Astrocyte (in vitro differentiated cells and primary cell): ENCODE data around the gene NXPH3. TPM values are rescaled to one million over a fixed set of nuclear protein-coding genes. Genes with fewer than 3 reads are reported as not detected.
"Not testable (repeated sequence)": the region's sequence is repeated elsewhere in the genome, so short reads cannot be mapped to it uniquely, and the experiment has no call there.

Experiments
- DNase-seq: peaks from one replicate; pipeline ENCODE4 v3.0.0-alpha.2; 2010; ENCODE audit warnings: low read depth
- FAIRE-seq: peaks from 2 replicates; lab custom pipeline; 2011; peaks lifted over from hg19 to GRCh38; lab: Jason Lieb, UNC
- H2AFZ ChIP-seq: 2 replicates; pipeline ENCODE4 v1.6.0; 2012; ENCODE audit warnings: low read depth, low read length, inconsistent platforms
- H3K27ac ChIP-seq: 2 replicates; pipeline ENCODE4 v1.5.1; 2011; ENCODE audit warnings: low read depth, low read length, inconsistent platforms
- H3K27me3 ChIP-seq: 2 replicates; pipeline ENCODE4 v1.6.0; 2011; ENCODE audit warnings: low read length, inconsistent platforms; ENCODE audit not compliant: insufficient read depth
- H3K36me3 ChIP-seq: 2 replicates; pipeline ENCODE4 v1.5.1; 2011; ENCODE audit warnings: low read length, inconsistent platforms; ENCODE audit not compliant: insufficient read depth
- H3K4me1 ChIP-seq: 2 replicates; pipeline ENCODE4 v1.5.1; 2011; ENCODE audit warnings: low read length, inconsistent platforms; ENCODE audit not compliant: insufficient read depth
- H3K4me2 ChIP-seq: 2 replicates; pipeline ENCODE4 v1.6.0; 2012; ENCODE audit warnings: low read length, inconsistent platforms
- H3K4me3 ChIP-seq: 2 replicates; pipeline ENCODE4 v1.5.1; 2011; ENCODE audit warnings: low read depth, mild to moderate bottlenecking, low read length, inconsistent platforms; ENCODE audit not compliant: insufficient read depth
- H3K79me2 ChIP-seq: 2 replicates; pipeline ENCODE4 v1.6.0; 2012; ENCODE audit warnings: mild to moderate bottlenecking, low read length, inconsistent platforms; ENCODE audit not compliant: insufficient read depth
- H3K9ac ChIP-seq: 2 replicates; pipeline ENCODE4 v1.6.0; 2012; ENCODE audit warnings: mild to moderate bottlenecking, low read length, inconsistent platforms
- H3K9me3 ChIP-seq: 2 replicates; pipeline ENCODE4 v1.5.1; 2012; ENCODE audit warnings: low read depth, mild to moderate bottlenecking, low read length, inconsistent platforms; ENCODE audit not compliant: insufficient read depth
- H4K20me1 ChIP-seq: 2 replicates; pipeline ENCODE4 v1.6.0; 2012; ENCODE audit warnings: low read length, inconsistent platforms; ENCODE audit not compliant: insufficient read depth
- H3K27ac Mint-ChIP-seq: one replicate; pipeline ENCODE4 v1.8.0; 2021; ENCODE audit warnings: mild to moderate bottlenecking, mixed read lengths; ENCODE audit not compliant: unreplicated experiment
- H3K27me3 Mint-ChIP-seq: one replicate; pipeline ENCODE4 v1.8.0; 2021; ENCODE audit warnings: low read depth, mixed read lengths; ENCODE audit not compliant: unreplicated experiment
- H3K36me3 Mint-ChIP-seq: one replicate; pipeline ENCODE4 v1.8.0; 2021; ENCODE audit warnings: low read depth, mixed read lengths; ENCODE audit not compliant: unreplicated experiment
- H3K4me1 Mint-ChIP-seq: one replicate; pipeline ENCODE4 v1.8.0; 2021; ENCODE audit warnings: low read depth, mixed read lengths; ENCODE audit not compliant: unreplicated experiment
- H3K4me3 Mint-ChIP-seq: one replicate; pipeline ENCODE4 v1.8.0; 2021; ENCODE audit warnings: mild to moderate bottlenecking, moderate library complexity, mixed read lengths; ENCODE audit not compliant: unreplicated experiment
- H3K9me3 Mint-ChIP-seq: one replicate; pipeline ENCODE4 v1.8.0; 2021; ENCODE audit warnings: mild to moderate bottlenecking, mixed read lengths; ENCODE audit not compliant: unreplicated experiment
- EZH2 ChIP-seq: IDR thresholded peaks from 2 replicates; pipeline ENCODE4 v1.6.1; 2012; ENCODE audit warnings: mild to moderate bottlenecking, low read length, inconsistent platforms; ENCODE audit not compliant: insufficient read depth
- total RNA-seq: library from RNA; stranded (reverse); gene quantifications from 2 replicates; pipeline ENCODE4 v1.2.1, GENCODE V29; 2021
- TF ChIP-seq, protein P1 (sequence below): IDR thresholded peaks from 2 replicates; pipeline ENCODE4 v1.5.1; 2011; ENCODE audit warnings: low read depth, mild to moderate bottlenecking, inconsistent platforms, low read length, moderate library complexity; ENCODE audit not compliant: insufficient read depth

Gene NXPH3
- total RNA-seq, 1 donor from 2014 or later = 0.43 TPM

DNA sequence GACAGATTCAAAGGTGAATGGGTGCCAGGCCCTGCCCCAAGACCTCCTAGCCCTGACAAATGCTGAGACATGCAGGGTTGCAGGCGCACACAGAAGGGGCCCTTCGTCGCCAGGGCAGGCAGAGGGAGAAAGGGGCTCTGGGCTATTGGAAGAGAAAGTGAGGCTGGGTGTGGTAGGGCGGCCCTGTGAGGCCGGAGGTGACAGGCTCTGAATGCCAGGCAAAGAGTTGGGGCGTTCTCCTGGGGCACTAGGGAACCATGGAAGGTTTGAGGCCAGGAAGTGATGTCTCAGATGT lies 26.4 kb upstream of the NXPH3 start:
- H2AFZ ChIP-seq = no peak overlapping the region
- no peak overlapping the region for H3K4me3 ChIP-seq
- H3K9ac ChIP-seq = no peak overlapping the region
- peaks cover 70% of the 10 kb centered on the region for H3K27me3 Mint-ChIP-seq
- no peaks in the 10 kb centered on the region for H3K9me3 ChIP-seq
- H3K27me3 ChIP-seq = peaks cover 5% of the 10 kb centered on the region
- peaks cover 2% of the 10 kb centered on the region for H3K36me3 Mint-ChIP-seq
- H3K36me3 ChIP-seq = no peaks in the 10 kb centered on the region
- no peak overlapping the region for H3K4me3 Mint-ChIP-seq
- FAIRE-seq = no peak
- peaks cover 3% of the 10 kb centered on the region for H3K9me3 Mint-ChIP-seq
- H4K20me1 ChIP-seq = no peaks in the 10 kb centered on the region
- no peak for DNase-seq
- no peak for TF ChIP-seq EZH2
- TF ChIP-seq, protein P1, sequence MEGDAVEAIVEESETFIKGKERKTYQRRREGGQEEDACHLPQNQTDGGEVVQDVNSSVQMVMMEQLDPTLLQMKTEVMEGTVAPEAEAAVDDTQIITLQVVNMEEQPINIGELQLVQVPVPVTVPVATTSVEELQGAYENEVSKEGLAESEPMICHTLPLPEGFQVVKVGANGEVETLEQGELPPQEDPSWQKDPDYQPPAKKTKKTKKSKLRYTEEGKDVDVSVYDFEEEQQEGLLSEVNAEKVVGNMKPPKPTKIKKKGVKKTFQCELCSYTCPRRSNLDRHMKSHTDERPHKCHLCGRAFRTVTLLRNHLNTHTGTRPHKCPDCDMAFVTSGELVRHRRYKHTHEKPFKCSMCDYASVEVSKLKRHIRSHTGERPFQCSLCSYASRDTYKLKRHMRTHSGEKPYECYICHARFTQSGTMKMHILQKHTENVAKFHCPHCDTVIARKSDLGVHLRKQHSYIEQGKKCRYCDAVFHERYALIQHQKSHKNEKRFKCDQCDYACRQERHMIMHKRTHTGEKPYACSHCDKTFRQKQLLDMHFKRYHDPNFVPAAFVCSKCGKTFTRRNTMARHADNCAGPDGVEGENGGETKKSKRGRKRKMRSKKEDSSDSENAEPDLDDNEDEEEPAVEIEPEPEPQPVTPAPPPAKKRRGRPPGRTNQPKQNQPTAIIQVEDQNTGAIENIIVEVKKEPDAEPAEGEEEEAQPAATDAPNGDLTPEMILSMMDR = no peak
- no peaks in the 10 kb centered on the region for H3K79me2 ChIP-seq
- no peaks in the 10 kb centered on the region for H3K4me1 Mint-ChIP-seq
- H3K4me2 ChIP-seq = no peak overlapping the region
- H3K4me1 ChIP-seq = no peaks in the 10 kb centered on the region
- no peak overlapping the region for H3K27ac ChIP-seq
- no peak overlapping the region for H3K27ac Mint-ChIP-seq

DNA sequence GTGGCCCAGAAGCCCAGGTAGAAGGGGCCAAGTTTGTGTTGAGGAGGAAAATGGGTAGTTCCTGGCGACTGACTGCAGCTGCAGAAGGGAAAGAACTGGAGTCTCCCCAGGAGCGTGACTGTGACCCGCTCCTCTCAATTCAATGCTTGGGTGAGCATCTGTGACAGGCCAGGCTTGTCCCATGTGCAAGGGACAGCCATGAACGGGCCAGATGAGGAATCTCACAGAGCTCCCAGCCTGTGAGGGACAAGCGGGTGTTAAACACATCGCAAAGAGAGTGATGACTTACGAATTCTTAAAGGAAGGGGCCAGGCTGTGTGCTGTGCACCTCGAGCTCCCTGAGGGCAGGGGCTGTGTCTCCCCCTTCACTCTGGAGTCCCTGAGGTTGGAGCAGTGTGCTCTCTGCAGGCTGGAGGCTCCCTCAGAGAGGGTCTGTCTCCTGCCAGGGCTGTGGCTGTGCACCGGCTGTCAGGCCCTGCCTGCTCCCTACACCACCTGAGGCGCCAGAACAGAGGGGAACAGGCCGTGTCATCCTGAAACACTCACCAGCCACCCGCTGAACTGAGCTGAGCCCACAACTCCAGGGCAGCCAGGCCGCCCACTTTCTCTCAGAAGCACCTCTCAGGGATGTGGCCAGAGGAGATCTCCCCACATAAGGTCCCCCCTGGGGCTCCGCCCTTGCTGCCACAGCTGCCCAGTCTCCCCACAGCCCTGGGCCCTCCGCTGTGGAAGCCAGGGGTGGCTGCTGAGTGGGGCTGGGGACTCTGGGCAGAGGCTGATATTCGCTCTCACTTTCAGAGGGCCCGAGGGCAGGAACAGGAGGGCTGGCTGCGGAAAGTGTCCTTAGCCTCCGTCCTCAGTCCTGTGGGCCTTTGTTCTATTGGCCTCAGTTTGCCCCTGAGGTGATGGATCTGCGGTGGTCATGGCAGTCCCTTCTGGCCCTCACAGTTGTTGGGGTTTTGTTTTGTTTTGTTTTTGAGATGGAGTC lies 25.7 kb upstream of the NXPH3 start:
- no peak overlapping the region for H3K4me2 ChIP-seq
- no peak overlapping the region for H3K27ac Mint-ChIP-seq
- no peak overlapping the region for H3K27ac ChIP-seq
- no peaks in the 10 kb centered on the region for H3K79me2 ChIP-seq
- no peak for TF ChIP-seq EZH2
- TF ChIP-seq, protein P1 = no peak
- no peak overlapping the region for H3K4me3 Mint-ChIP-seq
- H3K4me3 ChIP-seq = no peak overlapping the region
- no peak for DNase-seq
- no peak overlapping the region for H3K9ac ChIP-seq
- H3K9me3 Mint-ChIP-seq = no peaks in the 10 kb centered on the region
- peaks cover 2% of the 10 kb centered on the region for H3K36me3 Mint-ChIP-seq
- H3K27me3 ChIP-seq = peaks cover 5% of the 10 kb centered on the region
- no peak overlapping the region for H2AFZ ChIP-seq
- no peaks in the 10 kb centered on the region for H3K36me3 ChIP-seq
- H3K9me3 ChIP-seq = no peaks in the 10 kb centered on the region
- no peaks in the 10 kb centered on the region for H3K4me1 ChIP-seq
- no peak for FAIRE-seq
- no peaks in the 10 kb centered on the region for H3K4me1 Mint-ChIP-seq
- no peaks in the 10 kb centered on the region for H4K20me1 ChIP-seq
- peaks cover 67% of the 10 kb centered on the region for H3K27me3 Mint-ChIP-seq

DNA sequence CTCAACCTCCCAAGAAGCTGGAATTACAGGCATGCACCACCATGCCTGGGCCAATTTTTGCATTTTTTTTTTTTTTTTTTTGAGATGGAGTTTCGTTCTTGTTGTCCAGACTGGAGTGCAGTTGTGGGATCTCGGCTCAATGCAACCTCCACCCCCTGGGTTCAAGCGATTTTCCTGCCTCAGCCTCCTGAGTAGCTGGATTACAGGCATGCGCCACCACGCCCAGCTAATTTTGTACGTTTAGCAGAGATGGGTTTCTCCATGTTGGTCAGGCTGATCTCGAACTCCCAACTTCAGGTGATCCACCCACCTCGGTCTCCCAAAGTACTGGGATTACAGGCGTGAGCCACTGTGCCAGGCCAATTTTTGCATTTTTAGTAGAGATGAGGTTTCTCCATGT lies 24.9 kb upstream of the NXPH3 start:
- H3K4me3 ChIP-seq, H3K4me1 ChIP-seq, H3K9me3 ChIP-seq, H4K20me1 ChIP-seq, H3K4me1 Mint-ChIP-seq, FAIRE-seq, H3K79me2 ChIP-seq, H3K27me3 ChIP-seq, H3K36me3 ChIP-seq, H3K27ac ChIP-seq, DNase-seq, H3K4me3 Mint-ChIP-seq, H3K4me2 ChIP-seq, H3K36me3 Mint-ChIP-seq, H2AFZ ChIP-seq, H3K9ac ChIP-seq, H3K9me3 Mint-ChIP-seq, H3K27ac Mint-ChIP-seq: not testable (repeated sequence)
- peaks cover 66% of the 10 kb centered on the region for H3K27me3 Mint-ChIP-seq
